Breast epithelium (tissue), 4 donors: ENCODE measurements around the gene HSP90AB1. TPM values are rescaled to one million over a fixed set of nuclear protein-coding genes. Genes with fewer than 3 reads are reported as not detected.

Source experiments
- DNase-seq, 2 donors: peaks; one replicate each; pipeline ENCODE4 v3.0.0-alpha.2; 2019; ENCODE audit warnings: low spot score in 2 of 2
- H3K27ac ChIP-seq, 2 donors: fragments of 200-600 bp; sonication (generic) in 1 of 2; one replicate each; pipeline ENCODE4 v1.5.1; 2016 to 2019; ENCODE audit warnings: mild to moderate bottlenecking in 1 of 2
- H3K27me3 ChIP-seq, 2 donors: fragments of 200-600 bp; sonication (generic) in 1 of 2; one replicate each; pipeline versions ENCODE4 v1.5.1 to v1.6.0; 2017 to 2019; ENCODE audit warnings: control low read depth in 1 of 2, mild to moderate bottlenecking in 1 of 2
- H3K36me3 ChIP-seq: fragments of 200-600 bp; one replicate; pipeline ENCODE4 v1.5.1; 2019
- H3K4me1 ChIP-seq, 2 donors: fragments of 200-600 bp; sonication (generic); one replicate each; pipeline ENCODE4 v1.5.1; 2016 to 2019; ENCODE audit warnings: control low read depth in 1 of 2
- H3K4me3 ChIP-seq, 3 donors: fragments of 200-600 bp; sonication (generic); 1 replicate in 2 of 3; 2 replicates in 1 of 3; pipeline ENCODE4 v1.5.1; 2016 to 2019; ENCODE audit warnings: mild to moderate bottlenecking in 3 of 3, moderate library complexity in 2 of 3
- H3K9me3 ChIP-seq, 2 donors: fragments of 200-600 bp; sonication (generic) in 1 of 2; one replicate each; pipeline ENCODE4 v1.5.1; 2016 to 2019; ENCODE audit warnings: control low read depth in 1 of 2
- CTCF ChIP-seq, 3 donors: fragments of 450-650 bp; IDR thresholded peaks; one replicate each; pipeline ENCODE4 v1.5.1; 2016 to 2017; ENCODE audit warnings: antibody characterized with exemption in 3 of 3, mild to moderate bottlenecking in 3 of 3, moderate library complexity in 3 of 3
- POLR2A ChIP-seq: fragments of 450-650 bp; IDR thresholded peaks from one replicate; pipeline ENCODE4 v1.6.1; 2016; ENCODE audit warnings: antibody characterized with exemption, mild to moderate bottlenecking, moderate library complexity
- POLR2AphosphoS5 ChIP-seq, 3 donors: sonication (generic); formaldehyde crosslinking; IDR thresholded peaks; one replicate each; pipeline ENCODE4 v1.6.1; 2017; ENCODE audit warnings: antibody characterized with exemption in 3 of 3
- intact Hi-C: fragments of 100-400 bp; cut with DNase I; formaldehyde crosslinking; loops from one replicate; pipeline ENCODE4 v1.15.1; 2023; ENCODE audit warnings: low total_unique reads
- total RNA-seq, 3 donors: library from RNA; depleted of rRNA; stranded (reverse); fragments of >200 nt; gene quantifications; one replicate each; pipeline ENCODE4 v1.1.0, GENCODE V29; 2016

Gene HSP90AB1
- total RNA-seq, 3 donors from 2014 or later: 643 to 810 (median 662) TPM

GRCh38 chr6:44260011-44260410, 13.1 kb downstream of the HSP90AB1 start:
- no peak for DNase-seq
- no peak overlapping the region for H3K4me3 ChIP-seq
- H3K27me3 ChIP-seq: no peaks in the 10 kb centered on the region
- no peaks in the 10 kb centered on the region for H3K9me3 ChIP-seq
- intact Hi-C loops: no loop called here
- TF ChIP-seq CTCF (IDR thresholded peaks at IDR 0.05) (no peak), POLR2AphosphoS5 (IDR thresholded peaks at IDR 0.05) (no peak), POLR2A (no peak)
- peaks cover 20 to 30% of the 10 kb centered on the region in 2 donors for H3K4me1 ChIP-seq
- H3K36me3 ChIP-seq: no peaks in the 10 kb centered on the region
- no peak overlapping the region for H3K27ac ChIP-seq

- Histone ChIP-seq H3K9me3 (no peaks in the 10 kb centered on the region), H3K36me3 (no peaks in the 10 kb centered on the region), H3K27me3 (no peaks in the 10 kb centered on the region), H3K27ac (no peak overlapping the region), H3K4me1 (peaks cover 20 to 30% of the 10 kb centered on the region in 2 donors), H3K4me3 (no peak overlapping the region)
- intact Hi-C loops: no loop called here
- TF ChIP-seq POLR2A (no peak), POLR2AphosphoS5 (IDR thresholded peaks at IDR 0.05) (no peak), CTCF (IDR thresholded peaks at IDR 0.05) (no peak)
- DNase-seq: no peak
These were observed 13.8 kb downstream of the HSP90AB1 start for GRCh38 chr6:44260451-44261297.

GRCh38 chr6:44261581-44261980, 14.7 kb downstream of the HSP90AB1 start:
- Histone ChIP-seq H3K9me3 (no peaks in the 10 kb centered on the region), H3K36me3 (no peaks in the 10 kb centered on the region), H3K4me3 (no peak overlapping the region), H3K27me3 (no peaks in the 10 kb centered on the region), H3K27ac (no peak overlapping the region), H3K4me1 (peaks cover 15 to 21% of the 10 kb centered on the region in 2 donors)
- intact Hi-C loops: no loop called here
- TF ChIP-seq CTCF (IDR thresholded peaks at IDR 0.05): no peak
- no peak for TF ChIP-seq POLR2A
- no peak for TF ChIP-seq POLR2AphosphoS5 (IDR thresholded peaks at IDR 0.05)
- DNase-seq: no peak

GRCh38 chr6:44262467-44263353, 15.8 kb downstream of the HSP90AB1 start:
- DNase-seq: no peak
- peak overlapping the region; percentile 74 to 90 (median 77) for H3K4me3 ChIP-seq
- intact Hi-C loops: no loop called here
- TF ChIP-seq CTCF (IDR thresholded peaks at IDR 0.05): no peak
- TF ChIP-seq POLR2AphosphoS5 (IDR thresholded peaks at IDR 0.05): no peak
- no peak for TF ChIP-seq POLR2A
- H3K9me3 ChIP-seq: no peaks in the 10 kb centered on the region
- peak overlapping the region; percentile 3 to 19 for H3K27ac ChIP-seq
- no peaks in the 10 kb centered on the region for H3K27me3 ChIP-seq
- H3K4me1 ChIP-seq: peaks cover 15 to 20% of the 10 kb centered on the region in 2 donors
- no peaks in the 10 kb centered on the region for H3K36me3 ChIP-seq
